Liver (tissue), 3 donors: ENCODE results near the gene SVEP1.

Source experiments
- CTCF ChIP-seq: fragments of 150-350 bp; IDR thresholded peaks from 2 replicates; pipeline ENCODE4 v1.5.1; 2017; ENCODE audit warnings: improper control_type of control experiment, low read depth, low read length; ENCODE audit not compliant: missing input control
- FOXA1 ChIP-seq: IDR thresholded peaks from 2 replicates; pipeline ENCODE4 v1.6.1; 2016; ENCODE audit warnings: antibody characterized with exemption
- GABPA ChIP-seq, 2 donors: IDR thresholded peaks in 1 of 2; conservative IDR thresholded peaks in 1 of 2; 2 replicates each; pipeline ENCODE4 v1.6.1; 2016; ENCODE audit warnings: antibody characterized with exemption in 2 of 2, mild to moderate bottlenecking in 1 of 2, moderate library complexity in 1 of 2
- MAX ChIP-seq: IDR thresholded peaks from 2 replicates; pipeline ENCODE4 v1.6.1; 2016; ENCODE audit warnings: antibody characterized with exemption
- REST ChIP-seq: IDR thresholded peaks from 2 replicates; pipeline ENCODE4 v1.6.1; 2016; ENCODE audit warnings: antibody characterized with exemption, mild to moderate bottlenecking
- donor health status: healthy.
- donor health status: healthy.

GRCh38 chr9:110330484-110331105 lies 248.9 kb downstream of the SVEP1 start:
- TF ChIP-seq CTCF (no peak), FOXA1 (no peak), MAX (no peak), GABPA (IDR thresholded peaks at IDR 0.05 in 1 of 2, conservative IDR thresholded peaks at IDR 0.05 in 1 of 2) (no peak), REST (no peak)
